ENCODE data around the gene REXO4.

- TF ChIP-seq CTCF (IDR thresholded peaks at IDR 0.05) (peak; percentile 87), EZH2 (IDR thresholded peaks at IDR 0.05; ENCODE audit: borderline replicate concordance, insufficient read depth, low read depth, low read length, poor library complexity, severe bottlenecking) (no peak)
Measured at GRCh38 chr9:133406480-133407307, 11.1 kb downstream of the REXO4 start.
